Adrenal gland (tissue), 5 donors: ENCODE measurements around the gene PPIF.

Experiments
- POLR2A ChIP-seq, 2 donors: fragments of 450-650 bp; IDR thresholded peaks; one replicate each; pipeline ENCODE4 v1.6.1; 2017; ENCODE audit warnings: antibody characterized with exemption in 2 of 2, mild to moderate bottlenecking in 2 of 2, moderate library complexity in 1 of 2
- TF ChIP-seq, protein P1 (sequence below), 6 experiments: fragments of 450-650 bp in 4 of 6; fragments of 200-600 bp in 2 of 6; sonication (generic) in 1 of 6; IDR thresholded peaks; 1 replicate in 5 of 6; 2 replicates in 1 of 6; pipeline versions ENCODE4 v1.5.1 to v1.8.0; 2016 to 2021; ENCODE audit warnings: antibody characterized with exemption in 6 of 6, mild to moderate bottlenecking in 2 of 6, moderate library complexity in 1 of 6
- donor health status: DM: no; HTN: no; CAD: no.

DNA sequence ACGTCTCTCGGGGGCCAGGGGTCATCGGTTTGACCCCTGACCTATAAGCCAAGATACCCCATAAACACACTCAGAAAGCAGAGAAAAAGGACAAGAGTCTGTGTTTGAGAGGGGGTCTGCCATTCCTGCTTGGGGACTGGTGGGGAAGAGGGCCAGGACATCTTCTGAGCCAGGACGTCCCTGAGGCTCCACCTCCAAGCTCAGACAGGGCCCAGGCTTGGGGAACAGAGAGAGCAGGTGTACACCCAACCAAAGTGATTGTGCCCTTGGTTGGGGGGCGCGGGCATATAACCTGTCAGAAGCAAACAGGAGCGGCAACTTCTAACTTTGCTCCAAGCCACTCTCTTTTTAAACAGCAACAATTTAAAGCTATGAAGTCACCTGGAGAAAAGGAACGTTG lies 33.9 kb upstream of the PPIF start:
- TF ChIP-seq, protein P1, sequence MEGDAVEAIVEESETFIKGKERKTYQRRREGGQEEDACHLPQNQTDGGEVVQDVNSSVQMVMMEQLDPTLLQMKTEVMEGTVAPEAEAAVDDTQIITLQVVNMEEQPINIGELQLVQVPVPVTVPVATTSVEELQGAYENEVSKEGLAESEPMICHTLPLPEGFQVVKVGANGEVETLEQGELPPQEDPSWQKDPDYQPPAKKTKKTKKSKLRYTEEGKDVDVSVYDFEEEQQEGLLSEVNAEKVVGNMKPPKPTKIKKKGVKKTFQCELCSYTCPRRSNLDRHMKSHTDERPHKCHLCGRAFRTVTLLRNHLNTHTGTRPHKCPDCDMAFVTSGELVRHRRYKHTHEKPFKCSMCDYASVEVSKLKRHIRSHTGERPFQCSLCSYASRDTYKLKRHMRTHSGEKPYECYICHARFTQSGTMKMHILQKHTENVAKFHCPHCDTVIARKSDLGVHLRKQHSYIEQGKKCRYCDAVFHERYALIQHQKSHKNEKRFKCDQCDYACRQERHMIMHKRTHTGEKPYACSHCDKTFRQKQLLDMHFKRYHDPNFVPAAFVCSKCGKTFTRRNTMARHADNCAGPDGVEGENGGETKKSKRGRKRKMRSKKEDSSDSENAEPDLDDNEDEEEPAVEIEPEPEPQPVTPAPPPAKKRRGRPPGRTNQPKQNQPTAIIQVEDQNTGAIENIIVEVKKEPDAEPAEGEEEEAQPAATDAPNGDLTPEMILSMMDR (IDR thresholded peaks at IDR 0.05) = no peak
- TF ChIP-seq POLR2A (IDR thresholded peaks at IDR 0.05) = no peak
